Measurements from ENCODE around the gene CHST11.
"Not testable (repeated sequence)": the region's sequence is repeated elsewhere in the genome, so short reads cannot be mapped to it uniquely, and the experiment has no call there.

The CHST11 gene

DNA sequence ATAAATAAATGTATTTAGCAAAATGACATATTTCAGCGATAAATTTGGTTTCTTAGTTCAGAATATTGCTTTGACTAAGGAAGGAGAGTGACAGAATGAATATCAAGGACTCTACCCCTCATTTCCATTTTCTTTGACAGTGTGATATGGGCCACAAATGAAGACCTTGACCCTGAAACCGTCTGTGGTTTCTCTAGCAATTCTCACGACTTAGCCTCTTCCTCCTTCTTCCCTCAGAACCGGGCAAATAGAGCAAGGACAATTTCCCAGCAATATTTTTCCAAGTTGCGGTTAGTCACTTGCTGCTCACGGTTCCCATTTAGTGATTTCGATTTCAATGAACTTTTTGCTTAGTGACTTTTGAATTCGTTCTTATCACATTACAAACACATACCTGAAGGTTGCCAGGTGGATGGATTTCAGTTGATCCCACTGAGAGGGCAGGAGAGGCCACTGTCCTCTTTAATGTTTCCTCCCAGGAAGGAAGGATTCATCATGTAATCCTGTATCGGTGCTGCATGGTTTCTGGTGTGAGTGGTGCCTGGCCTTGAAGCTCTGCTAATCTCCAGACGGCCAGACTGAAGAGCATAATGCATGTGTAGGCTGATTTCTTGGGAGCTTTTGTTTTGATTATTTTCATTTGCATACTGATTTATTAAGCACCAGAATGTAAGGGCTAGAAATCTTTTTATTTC lies 77.6 kb downstream of the CHST11 start:
- no peak for DNase-seq

DNA sequence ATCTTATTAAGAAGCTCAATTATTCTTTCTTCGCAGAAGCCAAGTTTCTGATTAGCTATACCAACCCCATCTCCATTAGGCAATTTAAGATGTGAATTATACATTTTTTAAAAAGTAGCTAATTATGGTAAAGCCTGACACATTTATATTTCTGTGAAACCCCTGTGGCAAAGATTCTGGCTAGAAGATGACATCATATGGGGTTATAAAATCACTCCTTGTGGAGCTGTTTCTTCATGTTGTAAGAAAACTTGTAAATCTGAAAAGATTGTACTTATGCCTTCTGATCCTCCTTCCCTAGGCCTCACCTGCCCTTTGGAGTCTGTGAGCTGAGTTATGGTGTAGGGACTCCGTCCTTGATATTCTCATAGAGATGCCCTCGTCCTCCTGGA lies 78.1 kb downstream of the CHST11 start:
- no peak for DNase-seq

DNA sequence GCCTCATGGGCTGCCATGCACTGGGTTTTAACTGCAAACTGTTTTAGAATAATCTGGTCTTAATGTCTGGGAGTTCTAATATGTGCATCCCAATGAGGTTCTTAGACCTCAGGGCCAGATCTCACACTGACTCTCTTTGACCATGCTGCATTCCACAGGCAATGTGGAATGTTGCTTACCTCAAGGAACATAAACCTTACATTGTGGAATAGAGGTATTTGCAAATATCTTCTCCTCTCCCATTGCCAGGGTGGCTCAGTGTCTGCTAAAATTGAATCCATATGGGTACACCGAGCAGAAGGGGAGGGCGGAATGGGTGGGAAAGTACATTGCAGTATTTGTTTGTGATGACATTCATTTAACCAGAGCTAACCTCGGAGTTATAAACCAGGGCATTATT lies 78.6 kb downstream of the CHST11 start:
- no peak for DNase-seq

DNA sequence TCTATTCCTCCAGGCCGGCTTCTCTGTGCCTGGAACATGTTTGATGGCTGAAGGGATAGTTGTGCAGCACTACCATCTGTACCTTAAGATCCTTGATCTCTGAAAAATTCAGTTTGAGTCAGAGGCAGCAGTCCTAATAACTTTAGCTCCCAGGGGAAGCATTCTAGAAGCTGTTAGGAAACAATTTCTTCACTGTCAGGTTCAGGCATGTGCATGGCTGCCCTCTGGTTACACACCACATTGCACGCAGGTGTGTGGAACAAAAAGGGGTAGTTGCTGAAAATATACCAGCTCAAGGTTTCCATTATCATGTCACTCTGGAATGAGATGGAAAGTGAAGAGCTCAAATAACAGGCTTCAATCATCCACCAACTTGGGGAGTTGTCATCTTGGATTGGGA lies 80.1 kb downstream of the CHST11 start:
- DNase-seq, result no peak

DNA sequence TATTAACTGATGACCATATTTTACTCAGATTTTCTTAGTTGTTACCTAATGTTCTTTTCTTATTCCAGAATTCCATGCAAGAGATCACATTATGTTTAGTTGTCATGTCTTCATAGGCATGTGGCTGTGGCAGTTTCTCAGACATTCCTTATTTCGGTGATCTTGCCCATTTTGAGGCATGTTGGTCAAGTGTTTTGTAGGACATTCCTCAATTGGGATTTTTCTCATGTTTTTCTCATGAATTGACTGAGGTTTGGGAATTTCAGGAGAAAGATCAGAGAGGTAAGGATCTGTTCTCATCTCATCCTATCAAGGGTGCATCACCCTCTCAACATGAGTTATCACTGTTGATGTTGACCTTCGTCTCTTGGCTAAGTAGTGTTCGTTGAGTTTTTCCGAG lies 81.3 kb downstream of the CHST11 start:
- DNase-seq, result no peak

GRCh38 chr12:104538891-104539462 lies 82.2 kb downstream of the CHST11 start:
- no peak for DNase-seq

DNA sequence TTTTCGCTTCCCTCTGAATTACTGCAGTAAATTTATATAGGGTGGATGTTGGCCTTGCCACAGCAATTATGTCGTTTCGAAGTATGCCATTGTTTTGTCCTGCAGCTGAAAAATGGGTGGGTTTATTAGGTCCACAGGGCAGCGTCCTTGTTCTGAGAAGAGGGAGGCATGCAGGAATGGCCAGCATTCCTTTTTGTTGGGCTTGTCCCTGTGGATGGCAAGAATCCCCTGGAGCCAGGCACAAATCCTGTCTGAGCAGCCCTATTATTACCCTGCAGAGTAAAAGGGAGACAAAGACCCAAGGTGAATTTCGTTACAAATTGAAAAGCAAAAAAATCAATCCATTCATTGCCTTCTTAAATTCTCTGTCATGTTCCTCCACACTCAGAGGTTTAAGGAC lies 88.1 kb downstream of the CHST11 start:
- no peak for DNase-seq

DNA sequence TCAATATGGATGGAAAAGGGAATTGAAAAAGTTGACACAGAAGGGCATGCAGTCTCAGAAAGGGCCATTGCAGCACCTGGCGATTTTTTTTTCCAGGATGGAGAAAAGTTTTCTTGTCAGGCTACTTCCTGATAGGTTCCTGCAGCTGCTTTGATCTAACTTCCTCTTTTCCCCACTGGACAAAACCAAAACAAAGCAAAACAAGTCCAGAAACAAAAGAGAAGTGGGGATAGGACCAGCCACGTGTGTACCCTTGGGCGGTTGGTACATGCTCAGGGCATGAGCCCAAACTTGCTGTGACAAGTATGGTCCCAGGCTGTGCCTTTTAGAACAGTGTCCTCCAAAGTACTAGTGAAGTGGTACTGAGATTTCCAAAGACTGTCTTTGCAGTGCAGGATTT lies 89.8 kb downstream of the CHST11 start:
- peak; percentile 52 for DNase-seq

DNA sequence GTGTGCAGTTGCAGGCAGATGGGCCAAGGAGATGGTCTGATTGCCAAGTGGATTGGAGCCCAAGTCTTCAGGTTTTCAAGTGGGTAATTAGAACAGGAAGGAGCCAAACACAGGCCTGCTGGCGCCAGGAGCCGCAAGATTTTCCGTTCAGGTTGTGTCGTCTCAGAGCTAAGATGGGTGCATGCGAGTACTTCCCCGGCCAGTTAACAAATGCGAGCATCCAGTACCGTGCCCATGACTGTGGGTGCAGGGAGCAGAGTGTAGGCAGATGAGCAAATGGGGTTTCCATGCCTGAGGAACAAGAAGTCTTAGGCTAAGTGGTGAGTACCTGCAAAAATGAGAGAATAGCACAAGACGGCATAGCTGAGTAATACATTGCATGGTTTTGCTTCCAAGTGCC lies 90.5 kb downstream of the CHST11 start:
- DNase-seq, result peak; percentile 97

DNA sequence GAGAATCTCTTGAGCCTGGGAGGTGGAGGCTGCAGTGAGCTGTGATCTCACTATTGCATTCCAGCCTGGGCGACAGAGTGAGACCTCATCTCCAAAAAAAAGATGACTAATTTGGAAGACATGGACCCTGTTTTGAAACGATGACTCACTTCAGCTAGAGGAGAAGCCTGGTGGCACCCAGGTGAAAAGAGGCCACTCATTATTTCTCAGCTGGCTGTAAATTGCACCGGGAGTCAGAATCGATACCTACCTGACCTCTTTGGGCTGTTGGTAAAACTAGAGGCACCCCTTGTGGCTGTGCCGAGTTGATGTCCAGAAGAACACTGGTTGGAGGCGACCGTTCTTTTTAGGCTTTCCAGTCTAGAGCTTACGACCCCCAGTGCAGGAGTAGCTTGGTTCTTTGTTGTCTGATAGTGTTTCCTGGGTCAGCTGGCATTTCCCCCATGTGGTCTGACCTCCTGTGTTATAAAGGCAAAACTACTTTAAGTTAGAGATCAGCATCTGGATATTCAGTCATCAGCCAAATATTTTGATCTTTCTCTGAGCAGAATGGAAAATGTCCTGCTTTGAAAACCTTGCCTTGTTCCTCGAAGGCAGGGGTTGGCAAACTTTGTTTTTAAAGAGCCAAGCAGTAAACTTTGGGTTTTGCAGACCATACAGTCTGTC lies 93.2 kb downstream of the CHST11 start:
- DNase-seq, result no peak

GRCh38 chr12:104551313-104551931 lies 94.7 kb downstream of the CHST11 start:
- no peak for DNase-seq

- no peak for DNase-seq
These were observed 96.7 kb downstream of the CHST11 start for GRCh38 chr12:104553421-104553820.

DNA sequence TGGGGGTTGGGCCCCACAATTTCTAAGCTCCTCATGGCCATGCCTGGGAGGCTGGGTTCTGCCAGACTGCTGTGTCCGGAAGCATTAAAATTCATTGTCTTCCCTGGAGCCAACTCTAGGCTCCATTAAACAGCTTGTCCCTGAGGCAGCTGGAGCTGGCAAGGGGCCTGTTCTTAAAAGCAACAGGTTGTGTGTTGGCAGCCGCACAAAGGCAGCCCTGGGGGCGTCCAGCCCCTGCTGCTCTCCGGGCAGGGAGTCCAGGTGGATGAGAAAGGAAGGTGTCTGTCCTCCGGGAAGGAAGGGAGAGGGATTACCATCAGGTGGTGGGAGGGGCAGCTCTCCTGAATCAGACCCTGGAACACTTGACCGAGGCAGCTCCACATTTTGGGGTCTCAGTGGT lies 98.9 kb downstream of the CHST11 start:
- DNase-seq, result peak; percentile 60

DNA sequence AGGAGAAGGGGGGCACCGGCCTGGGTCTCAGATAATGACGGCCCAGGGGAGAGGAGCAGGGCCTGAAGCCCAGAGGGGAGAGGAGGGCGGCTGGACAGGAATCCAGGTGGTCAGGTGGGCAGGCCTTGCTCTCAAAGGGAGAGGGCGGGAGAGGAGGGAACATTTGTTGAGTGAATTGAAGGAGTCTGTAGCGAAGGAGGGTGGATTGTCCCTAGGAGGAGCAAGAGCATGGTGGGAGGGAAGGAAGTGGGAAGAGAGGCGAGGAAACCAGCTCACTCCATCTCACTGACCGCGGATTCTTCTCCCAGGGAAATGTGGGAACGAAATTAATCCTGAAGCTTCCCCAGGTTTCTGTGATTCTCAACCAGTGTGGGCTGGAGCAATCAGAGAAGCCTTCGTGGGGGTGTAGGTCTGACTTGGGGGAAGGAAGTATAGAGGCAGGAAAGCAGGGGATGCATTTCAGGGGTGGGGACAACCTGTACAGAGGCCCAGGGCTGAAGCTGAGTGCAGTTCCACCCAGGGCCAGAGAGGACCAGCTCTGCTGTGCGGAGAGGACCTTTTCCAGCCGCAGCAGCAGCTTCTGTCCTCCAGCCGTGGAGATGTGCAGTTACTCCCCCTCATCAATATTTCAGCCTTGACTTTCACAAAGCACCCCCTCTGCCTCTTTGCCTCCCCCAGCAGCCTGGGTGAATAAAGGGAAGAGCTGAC lies 100.9 kb downstream of the CHST11 start:
- DNase-seq, result no peak

- no peak for DNase-seq
These were observed 104.1 kb downstream of the CHST11 start for GRCh38 chr12:104560881-104561280.

- DNase-seq, result no peak
These were observed 106.0 kb downstream of the CHST11 start for GRCh38 chr12:104562763-104563162.

DNA sequence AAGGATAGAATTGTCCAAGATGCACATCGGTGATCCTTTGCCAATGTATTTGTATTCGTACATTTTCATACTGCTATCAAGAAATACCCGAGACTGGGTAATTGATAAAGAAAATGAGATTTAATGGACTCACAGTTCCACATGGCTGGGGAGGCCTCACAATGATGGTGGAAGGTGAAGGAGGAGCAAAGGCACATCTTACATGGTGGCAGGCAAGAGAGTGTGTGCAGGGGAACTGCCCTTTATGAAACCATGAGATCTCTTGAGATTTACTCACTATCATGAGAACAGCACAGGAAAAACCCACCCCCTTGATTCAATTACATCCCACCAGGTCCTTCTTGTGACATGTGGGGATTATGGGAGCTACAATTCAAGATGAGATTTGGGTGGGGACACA lies 107.9 kb downstream of the CHST11 start:
- DNase-seq, result not testable (repeated sequence)

DNA sequence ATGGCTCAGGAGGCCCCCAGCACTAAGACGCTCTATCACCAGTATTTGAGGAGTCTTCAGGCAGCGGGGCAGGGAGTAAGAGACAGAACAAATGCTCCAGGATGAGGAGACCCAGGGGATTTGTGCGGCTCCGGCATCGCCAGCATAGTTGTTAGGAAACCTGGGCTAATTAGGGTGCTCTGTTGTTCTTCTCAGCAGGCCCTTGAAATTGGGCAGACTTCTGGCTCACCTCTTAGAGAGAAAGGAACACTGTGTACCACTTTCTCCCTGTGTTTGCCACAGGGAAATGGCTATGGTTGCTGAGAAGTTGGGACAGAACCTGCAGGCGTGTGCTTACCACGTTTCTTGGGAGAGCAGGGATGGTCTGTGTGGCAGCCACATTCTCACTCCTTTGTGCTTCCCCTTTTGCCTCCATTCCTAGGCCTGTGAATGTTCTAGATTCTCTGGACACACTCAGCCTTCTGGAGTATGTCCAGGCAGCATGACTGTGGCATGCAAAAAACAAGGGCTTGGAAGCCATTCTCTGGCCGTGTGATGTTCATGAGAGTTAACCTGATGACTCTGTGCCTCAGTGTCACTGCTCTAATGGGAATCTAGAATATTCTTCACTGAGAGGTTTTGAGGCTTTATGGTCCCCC lies 109.0 kb downstream of the CHST11 start:
- no peak for DNase-seq

DNA sequence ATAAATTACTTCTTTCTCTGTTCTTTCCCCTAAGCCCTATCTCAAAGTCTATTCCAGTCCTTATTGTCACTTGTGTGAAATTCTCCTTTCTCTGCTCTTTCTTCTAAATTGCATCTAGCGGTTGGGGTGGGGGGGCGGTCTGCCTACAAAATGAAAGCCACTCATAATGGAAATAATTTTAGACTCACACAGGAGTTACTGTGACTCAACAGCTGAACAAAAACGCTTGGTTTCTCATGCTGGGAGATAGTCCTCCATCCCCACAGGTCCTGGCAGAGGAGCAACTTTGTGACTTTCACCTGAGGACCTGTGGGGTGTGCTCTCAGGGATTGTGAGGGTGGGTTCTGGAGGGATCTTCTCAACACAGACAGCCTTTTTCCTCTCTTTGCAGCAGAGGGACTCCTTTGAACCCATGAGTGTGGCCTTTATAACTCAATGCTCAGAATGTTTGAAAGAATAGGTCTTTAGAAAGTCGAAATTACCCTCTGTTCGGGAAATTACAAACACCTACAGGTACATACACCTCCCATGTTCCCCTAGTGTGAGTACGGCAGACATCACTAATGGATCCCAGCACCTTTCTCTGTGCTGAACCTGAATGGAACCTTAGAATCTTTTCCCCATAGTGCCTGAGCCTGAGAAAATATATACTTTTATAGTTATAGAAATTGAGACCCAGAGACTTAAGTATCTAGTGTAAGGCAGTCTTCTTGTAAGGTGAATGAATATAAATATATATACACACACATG lies 109.7 kb downstream of the CHST11 start:
- no peak for DNase-seq

GRCh38 chr12:104567832-104568486 lies 111.2 kb downstream of the CHST11 start:
- no peak for DNase-seq

GRCh38 chr12:104568487-104568868 lies 111.7 kb downstream of the CHST11 start:
- no peak for DNase-seq

DNA sequence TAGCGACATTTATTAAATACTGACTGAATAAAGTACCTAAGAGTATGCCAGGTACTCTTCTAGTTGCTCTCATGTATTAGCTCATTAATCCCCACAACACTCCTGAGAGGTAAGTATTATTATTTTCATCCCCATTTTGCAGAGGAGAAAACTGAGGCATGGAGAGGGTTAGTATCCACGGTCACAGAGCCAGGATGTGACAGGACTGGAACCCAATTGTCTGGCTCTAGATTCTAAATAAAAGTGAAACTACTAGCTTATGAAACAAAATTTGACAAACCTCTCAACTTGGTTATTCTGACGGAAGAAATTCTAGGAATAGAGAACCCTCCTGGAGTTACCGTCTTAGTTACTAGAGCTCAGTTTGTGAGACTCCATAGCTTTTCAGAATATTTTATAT lies 112.2 kb downstream of the CHST11 start:
- DNase-seq, result no peak
